PC-9 (cell line): ENCODE measurements around the gene ANKRD17. TPM values are rescaled to one million over a fixed set of nuclear protein-coding genes. Genes with fewer than 3 reads are reported as not detected.

Source experiments
- BruUV-seq: library from RNA; stranded (reverse); fragments of 400-500 nt; replicated peaks from 2 replicates; lab custom pipeline; 2021; lab: Mats Ljungman, UMichigan
- CTCF ChIA-PET: fragments of 300-600 bp; sonication (Branson Sonifier 250); formaldehyde crosslinking; loops from one replicate; lab custom pipeline; 2022; ENCODE audit warnings: antibody characterized with exemption; lab: Charles Lee
- POLR2A ChIA-PET: fragments of 300-600 bp; sonication (Branson Sonifier 250); formaldehyde crosslinking; loops from one replicate; lab custom pipeline; 2022; ENCODE audit warnings: antibody characterized with exemption; ENCODE audit not compliant: unreplicated experiment; lab: Charles Lee
- DNase-seq, 2 experiments: peaks; one replicate each; pipeline versions ENCODE4 v3.0.0 to v3.0.0-alpha.2; 2015 to 2022; ENCODE audit warnings: mixed read lengths in 1 of 2
- H2AFZ ChIP-seq: fragments of 200-600 bp; sonication (generic); 2 replicates; pipeline ENCODE4 v1.8.1; 2017; ENCODE audit warnings: antibody characterized with exemption
- H3F3A ChIP-seq: fragments of 200-600 bp; sonication (generic); 2 replicates; pipeline ENCODE4 v1.8.1; 2017; ENCODE audit warnings: antibody characterized with exemption, mild to moderate bottlenecking, low read depth; ENCODE audit not compliant: insufficient read depth
- H3K27ac ChIP-seq: fragments of 200-600 bp; sonication (generic); 2 replicates; pipeline ENCODE4 v1.6.1; 2016; ENCODE audit warnings: mixed run types
- H3K27me3 ChIP-seq: fragments of 200-600 bp; sonication (generic); 2 replicates; pipeline ENCODE4 v1.6.1; 2016; ENCODE audit warnings: low read depth, mixed run types; ENCODE audit not compliant: insufficient read depth
- H3K36me3 ChIP-seq: fragments of 200-600 bp; sonication (generic); 2 replicates; pipeline ENCODE4 v1.6.1; 2016; ENCODE audit warnings: low read depth, mixed run types
- H3K4me1 ChIP-seq: fragments of 200-600 bp; sonication (generic); replicated peaks from 2 replicates; pipeline ENCODE4 v1.6.1; 2016; ENCODE audit warnings: mixed run types; ENCODE audit not compliant: insufficient read depth
- H3K4me2 ChIP-seq: fragments of 200-600 bp; sonication (generic); 2 replicates; pipeline ENCODE4 v1.6.1; 2017; ENCODE audit warnings: mixed run types
- H3K4me3 ChIP-seq: fragments of 200-600 bp; sonication (generic); 2 replicates; pipeline ENCODE4 v1.6.1; 2016; ENCODE audit warnings: mixed run types
- H3K79me2 ChIP-seq: fragments of 200-600 bp; sonication (generic); 2 replicates; pipeline ENCODE4 v1.6.1; 2017; ENCODE audit warnings: low read depth, mixed run types
- H3K9me2 ChIP-seq: fragments of 200-600 bp; sonication (generic); 2 replicates; pipeline ENCODE4 v1.8.1; 2017; ENCODE audit warnings: mild to moderate bottlenecking; ENCODE audit not compliant: insufficient read depth
- H3K9me3 ChIP-seq: fragments of 200-600 bp; sonication (generic); 2 replicates; pipeline ENCODE4 v1.8.1; 2016; ENCODE audit warnings: low read depth; ENCODE audit not compliant: insufficient read depth
- H4K20me1 ChIP-seq: fragments of 200-600 bp; sonication (generic); 2 replicates; pipeline ENCODE4 v1.8.1; 2017; ENCODE audit not compliant: insufficient read depth
- CTCF ChIP-seq: fragments of 200-600 bp; sonication (generic); conservative IDR thresholded peaks from 2 replicates; pipeline ENCODE4 v1.6.1; 2017; ENCODE audit warnings: mixed run types, antibody characterized with exemption, mild to moderate bottlenecking, moderate library complexity
- EZH2 ChIP-seq: fragments of 200-600 bp; sonication (generic); IDR thresholded peaks from 2 replicates; pipeline ENCODE4 v1.8.0; 2017; ENCODE audit warnings: antibody characterized with exemption, low read depth
- intact Hi-C: fragments of 100-400 bp; cut with micrococcal nuclease; formaldehyde crosslinking; loops from one replicate; pipeline ENCODE4 v1.10.0; 2022; ENCODE audit not compliant: unreplicated experiment
- total RNA-seq: library from RNA; stranded (reverse); gene quantifications from 2 replicates; pipeline ENCODE4 v1.2.3, GENCODE V29; 2021

ANKRD17 gene
- total RNA-seq, 1 experiment from 2014 or later, result 37.9 TPM

GRCh38 chr4:73053076-73053475 is 205.5 kb downstream of the ANKRD17 start:
- Histone ChIP-seq H3K27me3 (no peaks in the 10 kb centered on the region), H3K9me3 (no peaks in the 10 kb centered on the region), H3K36me3 (no peaks in the 10 kb centered on the region; the same call in 1 of the 2 replicates), H3F3A (no peaks in the 10 kb centered on the region; the same call in 1 of the 2 replicates), H4K20me1 (no peaks in the 10 kb centered on the region), H3K79me2 (no peaks in the 10 kb centered on the region), H3K9me2 (no peaks in the 10 kb centered on the region), H3K4me1 (no peaks in the 10 kb centered on the region), H2AFZ (no peak overlapping the region), H3K4me3 (no peak overlapping the region), H3K27ac (no peak overlapping the region), H3K4me2 (no peak overlapping the region)
- TF ChIP-seq EZH2 (no peak), CTCF (no peak)
- intact Hi-C loops, result no loop called here
- BruUV-seq, result no TSS peak
- no peak for DNase-seq
- ChIA-PET CTCF (no interaction called here), POLR2A (no interaction called here)

- TF ChIP-seq EZH2, result no peak
- no peak for TF ChIP-seq CTCF
- H3K4me2 ChIP-seq, result no peak overlapping the region
- CTCF ChIA-PET, result no interaction called here
- no peaks in the 10 kb centered on the region for H4K20me1 ChIP-seq
- no peaks in the 10 kb centered on the region for H3K4me1 ChIP-seq
- POLR2A ChIA-PET, result no interaction called here
- H3K9me3 ChIP-seq, result no peaks in the 10 kb centered on the region
- no peak overlapping the region for H2AFZ ChIP-seq
- H3K36me3 ChIP-seq, result no peaks in the 10 kb centered on the region
- no peak for DNase-seq
- BruUV-seq, result no TSS peak
- intact Hi-C loops, result no loop called here
- H3K4me3 ChIP-seq, result no peak overlapping the region
- H3K27me3 ChIP-seq, result no peaks in the 10 kb centered on the region
- no peaks in the 10 kb centered on the region; the same call in 1 of the 2 replicates for H3F3A ChIP-seq
- no peaks in the 10 kb centered on the region for H3K79me2 ChIP-seq
- H3K27ac ChIP-seq, result no peak overlapping the region
- H3K9me2 ChIP-seq, result no peaks in the 10 kb centered on the region
Observed at GRCh38 chr4:73051625-73052024, 207.0 kb downstream of the ANKRD17 start.

- H3F3A ChIP-seq, result no peaks in the 10 kb centered on the region
- H3K4me1 ChIP-seq, result no peaks in the 10 kb centered on the region
- H4K20me1 ChIP-seq, result no peaks in the 10 kb centered on the region
- H2AFZ ChIP-seq, result no peak overlapping the region
- no peaks in the 10 kb centered on the region for H3K36me3 ChIP-seq
- H3K27ac ChIP-seq, result no peak overlapping the region
- CTCF ChIA-PET, result no interaction called here
- BruUV-seq, result no TSS peak
- H3K9me3 ChIP-seq, result no peaks in the 10 kb centered on the region
- H3K79me2 ChIP-seq, result no peaks in the 10 kb centered on the region
- no peak overlapping the region for H3K4me3 ChIP-seq
- POLR2A ChIA-PET, result no interaction called here
- H3K27me3 ChIP-seq, result no peaks in the 10 kb centered on the region
- H3K4me2 ChIP-seq, result no peak overlapping the region
- no peak for TF ChIP-seq EZH2
- no peak for TF ChIP-seq CTCF
- no peak for DNase-seq
- intact Hi-C loops, result no loop called here
- no peaks in the 10 kb centered on the region for H3K9me2 ChIP-seq
Observed at GRCh38 chr4:73045879-73046278, 212.7 kb downstream of the ANKRD17 start.
